Activated naive CD8-positive, alpha-beta T cell treated with anti-CD3 and anti-CD28 coated beads, Interleukin-2, amount 50 U/mL, for 16 hours (primary cell): ENCODE results near the gene IZUMO1.

Source experiments
- DNase-seq: peaks from one replicate; pipeline ENCODE4 v3.0.0-alpha.2; 2020; ENCODE audit warnings: low read depth, low spot score

IZUMO1 gene

DNA sequence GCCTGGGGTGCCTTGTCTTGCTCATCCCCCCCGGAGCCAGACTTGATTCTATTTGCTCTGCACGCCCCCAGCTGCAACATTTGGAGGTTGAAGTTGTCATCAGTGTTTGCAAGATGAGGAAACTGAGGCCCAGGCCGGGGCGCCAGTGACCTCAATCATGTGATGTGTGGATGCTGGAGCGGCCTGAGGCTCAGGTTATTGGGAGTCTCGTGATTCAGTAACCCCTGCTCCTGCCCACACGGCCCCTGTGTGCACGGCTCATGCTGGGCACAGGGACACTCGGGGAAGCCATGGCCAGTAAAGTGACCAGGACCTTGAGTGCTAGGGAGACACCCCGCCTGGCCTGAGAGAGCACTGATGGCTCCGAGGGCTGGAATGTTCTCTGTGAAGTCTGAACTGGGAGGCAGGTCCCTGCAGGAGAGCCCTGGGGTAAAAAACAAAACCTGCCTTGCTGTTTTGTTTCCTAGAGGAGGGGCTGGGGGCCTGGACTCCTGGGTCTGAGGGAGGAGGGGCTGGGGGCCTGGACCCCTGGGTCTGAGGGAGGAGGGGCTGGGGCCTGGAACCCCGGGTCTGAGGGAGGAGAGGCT lies 10.5 kb upstream of the IZUMO1 start:
- DNase-seq, result no peak

- no peak for DNase-seq
Measured at GRCh38 chr19:48756686-48757085, 10.0 kb upstream of the IZUMO1 start.

- no peak for DNase-seq
Measured at GRCh38 chr19:48756212-48756611, 9.5 kb upstream of the IZUMO1 start.

GRCh38 chr19:48755787-48756186 lies 9.1 kb upstream of the IZUMO1 start:
- no peak for DNase-seq

DNA sequence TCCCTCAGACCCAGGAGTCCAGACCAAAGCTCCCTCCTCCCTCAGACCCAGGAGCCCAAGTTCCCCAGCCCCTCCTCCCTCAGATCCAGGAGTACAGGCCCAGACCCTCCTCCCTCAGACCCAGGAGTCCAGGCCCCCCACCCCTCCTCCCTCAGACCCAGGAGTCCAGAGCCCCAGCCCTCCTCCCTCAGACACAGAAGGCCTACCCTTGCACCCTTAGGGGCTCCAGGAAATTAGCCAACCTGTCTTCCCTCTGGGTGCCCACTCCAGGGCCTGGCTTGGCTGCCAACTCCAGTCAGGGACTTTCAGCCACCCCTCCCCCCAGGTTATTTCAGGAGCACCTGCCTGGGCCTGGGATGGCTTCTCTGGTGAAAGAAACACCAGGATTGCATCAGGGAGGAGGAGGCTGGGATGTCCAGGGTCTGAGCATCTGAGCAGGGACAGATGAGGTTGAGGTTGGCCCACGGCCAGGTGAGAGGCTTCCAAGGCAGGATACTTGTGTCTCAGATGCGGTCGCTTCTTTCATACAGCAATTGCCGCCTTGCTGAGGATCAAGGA lies 8.5 kb upstream of the IZUMO1 start, which contains the start of gene FGF21:
TSS of gene FGF21 (plus strand) at position 441 of the 558 bp plus-strand sequence. CDS start 713 bp downstream, outside the sequence.
- no peak for DNase-seq

- no peak for DNase-seq
Measured at GRCh38 chr19:48752496-48753365, 6.0 kb upstream of the IZUMO1 start, which contains the start of gene FUT1. Gene FUT1 (minus strand): TSS chr19:48752641. CDS start chr19:48751281, 1,360 bp downstream.

- no peak for DNase-seq
Measured at GRCh38 chr19:48751845-48752495, 5.3 kb upstream of the IZUMO1 start.

GRCh38 chr19:48750771-48751504 lies 4.2 kb upstream of the IZUMO1 start:
- DNase-seq, result no peak

DNA sequence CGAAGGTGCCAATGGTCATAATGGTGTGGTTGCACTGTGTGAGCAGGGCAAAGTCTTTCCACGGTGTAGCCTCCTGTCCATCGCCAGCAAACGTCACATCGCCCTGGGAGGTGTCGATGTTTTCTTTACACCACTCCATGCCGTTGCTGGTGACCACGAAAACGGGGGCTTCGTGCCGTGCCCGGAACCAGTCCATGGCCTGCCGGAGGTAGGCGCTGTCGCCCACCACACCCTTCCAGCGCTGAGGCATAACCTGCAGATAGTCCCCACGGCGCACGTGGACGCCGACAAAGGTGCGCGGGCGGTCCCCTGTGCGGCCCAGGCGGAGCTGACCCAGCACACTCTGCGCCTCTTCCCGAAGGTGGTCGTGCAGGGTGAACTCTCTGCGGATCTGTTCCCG lies 3.6 kb upstream of the IZUMO1 start:
- DNase-seq, result no peak

DNA sequence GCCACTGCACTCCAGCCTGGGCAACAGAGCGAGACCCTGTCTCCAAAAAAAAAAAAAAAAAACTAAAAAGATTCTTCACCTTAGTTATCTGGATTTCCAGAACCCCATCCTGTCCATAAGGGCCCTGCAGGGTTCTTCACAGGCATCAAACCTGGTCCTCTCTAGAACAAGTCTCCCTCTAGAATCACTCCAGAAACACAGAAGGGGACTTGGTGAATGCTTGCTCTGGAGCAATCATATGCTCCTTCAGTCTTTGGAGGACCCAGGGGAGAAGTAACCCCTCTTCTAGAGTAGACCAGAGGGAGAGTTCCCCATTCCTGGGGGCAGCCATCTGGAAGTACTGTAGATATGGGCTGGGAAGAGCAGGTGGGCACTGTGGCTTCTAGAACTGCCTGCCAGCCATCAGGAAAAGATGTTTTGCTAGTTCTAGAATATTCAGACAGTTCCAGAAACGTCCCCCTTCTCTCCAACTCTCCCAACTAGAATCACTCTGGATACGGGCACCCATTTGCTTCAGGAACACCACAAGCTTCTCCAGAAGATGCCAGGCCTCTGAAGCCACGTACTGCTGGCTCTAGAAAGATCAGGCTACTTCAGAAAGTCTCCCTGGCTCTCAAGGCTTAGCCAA lies 3.0 kb upstream of the IZUMO1 start:
- DNase-seq, result no peak

- no peak for DNase-seq
Measured at GRCh38 chr19:48746110-48746509, 599 bp downstream of the IZUMO1 start.

DNA sequence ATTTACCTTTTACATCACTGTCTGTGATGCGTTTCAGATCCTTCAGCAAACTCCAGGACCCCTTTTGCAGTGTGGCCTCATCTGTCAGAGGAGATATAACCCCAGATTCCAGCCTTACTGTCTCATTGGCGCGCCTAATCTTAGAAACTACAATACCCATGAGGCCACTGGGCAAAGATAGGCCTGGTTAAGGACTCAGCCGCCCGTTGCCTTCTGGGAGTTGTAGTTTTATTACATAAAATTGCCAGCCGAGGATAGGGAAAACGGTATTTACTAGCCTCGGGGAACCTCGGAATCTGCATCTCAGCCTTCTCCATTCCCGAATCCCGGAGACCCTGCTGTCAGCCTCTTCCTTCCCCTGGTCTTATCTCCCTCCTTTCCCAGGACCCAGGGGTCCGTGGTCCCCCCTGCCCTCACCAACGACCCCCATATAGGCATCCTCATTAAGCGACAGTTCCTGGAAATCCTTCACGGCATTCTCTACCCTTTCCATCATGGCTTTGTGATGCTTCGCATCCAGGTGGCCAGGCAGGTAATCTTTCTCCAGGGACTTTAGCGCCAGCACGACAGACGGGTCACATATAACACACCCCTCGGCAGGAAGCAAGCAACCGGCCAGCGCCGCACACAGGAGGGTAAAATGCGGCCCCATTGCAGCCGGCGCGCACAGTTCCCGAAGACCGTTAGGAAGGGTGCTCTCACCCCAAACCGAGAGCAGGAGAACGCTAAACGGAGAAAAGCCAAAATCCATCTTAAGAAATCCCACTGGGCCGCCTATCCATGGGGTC lies 1.3 kb downstream of the IZUMO1 start:
- no peak for DNase-seq

DNA sequence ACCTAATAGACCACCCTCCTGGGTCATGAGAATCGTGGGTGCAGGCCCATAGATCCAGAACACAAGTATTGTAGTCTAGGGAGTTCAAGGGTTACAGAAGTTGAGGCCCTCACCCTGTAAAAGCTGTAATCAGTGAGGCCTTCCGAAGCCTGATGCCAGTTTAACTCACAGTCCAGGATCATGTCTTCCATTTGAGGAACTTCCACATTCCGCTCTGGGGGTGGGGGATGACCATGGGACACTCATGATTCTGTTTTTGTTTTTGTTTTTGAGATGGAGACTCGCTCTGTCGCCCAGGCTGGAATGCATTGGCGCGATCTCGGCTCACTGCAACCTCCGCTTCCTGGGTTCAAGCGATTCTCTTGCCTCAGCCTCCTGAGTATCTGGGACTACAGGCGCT lies 4.6 kb downstream of the IZUMO1 start:
- DNase-seq, result no peak

- DNase-seq, result no peak
Measured at GRCh38 chr19:48741129-48741999, 5.3 kb downstream of the IZUMO1 start.

GRCh38 chr19:48740164-48740972 lies 6.3 kb downstream of the IZUMO1 start, which contains the start of gene RASIP1:
Gene RASIP1 (minus strand): TSS chr19:48740610. CDS start chr19:48740282, 328 bp downstream.
- DNase-seq, result no peak

DNA sequence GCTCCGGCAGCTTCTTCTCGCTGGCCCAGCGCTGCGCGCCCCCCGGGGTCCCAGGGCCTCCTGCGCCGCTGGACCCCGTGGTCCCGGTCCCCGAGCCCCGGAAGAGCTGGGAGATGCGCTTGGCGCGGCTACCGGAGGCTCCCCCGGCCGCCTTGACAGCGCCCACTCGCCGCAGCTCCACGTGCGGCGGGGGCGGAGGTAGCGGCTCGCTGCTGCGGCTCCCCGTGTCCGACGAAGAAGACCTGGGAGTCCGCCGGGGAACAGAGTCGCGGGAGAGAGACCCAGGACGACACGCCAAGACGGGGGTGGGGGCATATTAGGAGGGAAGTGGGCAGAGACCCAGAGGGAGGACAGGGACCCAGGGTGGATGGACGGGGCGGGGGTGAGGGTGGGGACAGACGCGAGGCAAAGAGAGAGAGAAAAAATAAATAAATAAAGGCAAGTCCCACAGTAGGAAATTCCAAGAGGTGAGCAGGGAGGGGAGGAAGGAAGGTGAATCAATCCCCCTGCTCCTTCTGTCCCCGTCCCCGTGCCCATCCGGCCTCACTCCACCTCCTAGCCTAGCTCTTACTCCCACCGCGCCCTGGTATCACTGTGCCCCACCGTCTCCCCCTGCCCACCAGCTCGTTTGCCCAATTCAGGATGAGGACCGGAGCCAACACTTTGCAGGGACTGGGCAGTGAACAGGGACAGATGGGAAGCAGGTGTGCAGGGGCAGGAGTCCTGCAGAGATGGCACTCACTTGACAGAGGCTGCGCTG lies 7.1 kb downstream of the IZUMO1 start:
- no peak for DNase-seq
